ENCODE results near the gene NCBP2L.

DNA sequence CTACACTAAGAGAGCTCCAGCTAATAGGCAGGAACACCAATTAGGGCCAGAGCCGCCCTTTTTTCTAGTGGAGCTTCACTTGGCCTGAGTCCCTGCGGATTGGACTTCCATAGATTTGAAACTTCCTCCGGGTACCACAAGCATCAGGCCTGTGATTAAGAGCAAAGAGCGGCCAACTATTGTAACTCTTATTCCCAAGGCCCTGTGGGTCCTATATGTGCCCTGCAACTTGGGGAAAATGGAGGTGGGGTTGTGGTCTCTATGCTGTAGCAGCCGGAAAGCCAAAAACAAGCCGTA is at the start of gene NCBP2L:
- TF ChIP-seq, protein P1, sequence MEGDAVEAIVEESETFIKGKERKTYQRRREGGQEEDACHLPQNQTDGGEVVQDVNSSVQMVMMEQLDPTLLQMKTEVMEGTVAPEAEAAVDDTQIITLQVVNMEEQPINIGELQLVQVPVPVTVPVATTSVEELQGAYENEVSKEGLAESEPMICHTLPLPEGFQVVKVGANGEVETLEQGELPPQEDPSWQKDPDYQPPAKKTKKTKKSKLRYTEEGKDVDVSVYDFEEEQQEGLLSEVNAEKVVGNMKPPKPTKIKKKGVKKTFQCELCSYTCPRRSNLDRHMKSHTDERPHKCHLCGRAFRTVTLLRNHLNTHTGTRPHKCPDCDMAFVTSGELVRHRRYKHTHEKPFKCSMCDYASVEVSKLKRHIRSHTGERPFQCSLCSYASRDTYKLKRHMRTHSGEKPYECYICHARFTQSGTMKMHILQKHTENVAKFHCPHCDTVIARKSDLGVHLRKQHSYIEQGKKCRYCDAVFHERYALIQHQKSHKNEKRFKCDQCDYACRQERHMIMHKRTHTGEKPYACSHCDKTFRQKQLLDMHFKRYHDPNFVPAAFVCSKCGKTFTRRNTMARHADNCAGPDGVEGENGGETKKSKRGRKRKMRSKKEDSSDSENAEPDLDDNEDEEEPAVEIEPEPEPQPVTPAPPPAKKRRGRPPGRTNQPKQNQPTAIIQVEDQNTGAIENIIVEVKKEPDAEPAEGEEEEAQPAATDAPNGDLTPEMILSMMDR (IDR thresholded peaks at IDR 0.05; ENCODE audit: extremely low read depth in 1 of 2, insufficient read depth in 1 of 2, low read depth in 1 of 2, low read length in 2 of 2): no peak
- TF ChIP-seq MYC (IDR thresholded peaks at IDR 0.05; ENCODE audit: low read depth, low read length) (no peak), FOS (IDR thresholded peaks at IDR 0.05; ENCODE audit: borderline replicate concordance, insufficient read depth, low read length) (no peak), POLR2AphosphoS5 (IDR thresholded peaks at IDR 0.05; ENCODE audit: insufficient read depth, low read depth, low read length) (no peak), POLR2A (IDR thresholded peaks at IDR 0.05; ENCODE audit: low read depth, low read length) (no peak)
- TF ChIP-seq, protein P2, sequence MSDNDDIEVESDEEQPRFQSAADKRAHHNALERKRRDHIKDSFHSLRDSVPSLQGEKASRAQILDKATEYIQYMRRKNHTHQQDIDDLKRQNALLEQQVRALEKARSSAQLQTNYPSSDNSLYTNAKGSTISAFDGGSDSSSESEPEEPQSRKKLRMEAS (IDR thresholded peaks at IDR 0.05; ENCODE audit: insufficient read depth, insufficient read length): no peak

All from endothelial cell of umbilical vein (primary cell).